Measurements from ENCODE around the gene LSM7. TPM values are rescaled to one million over a fixed set of nuclear protein-coding genes. Genes with fewer than 3 reads are reported as not detected.
A peak's percentile ranks its signal among the peaks of the same experiment; 100 is the strongest.

Gene LSM7
- total RNA-seq, 1 experiment from 2014 or later: 282 TPM

GRCh38 chr19:2274931-2275535 is 53.4 kb downstream of the LSM7 start:
- Histone ChIP-seq H3K4me1 (ENCODE audit: insufficient read depth, low read length) (peaks cover 17% of the 10 kb centered on the region; the same call in 1 of the 2 replicates), H3K27ac (ENCODE audit: low read length) (no peak overlapping the region), H3K4me3 (ENCODE audit: low read length) (no peak overlapping the region), H3K9me3 (ENCODE audit: low read length) (no peaks in the 10 kb centered on the region), H4K20me1 (ENCODE audit: low read length) (peaks cover 30% of the 10 kb centered on the region), H3K4me2 (ENCODE audit: low read length) (no peak overlapping the region), H3K9ac (ENCODE audit: low read length) (no peak overlapping the region), H3F3A (ENCODE audit: low read length, unreplicated experiment) (no peaks in the 10 kb centered on the region), H2AFZ (ENCODE audit: low read length) (no peak overlapping the region), H3K27me3 (ENCODE audit: low read length) (no peaks in the 10 kb centered on the region), H3K9me2 (replicated peaks; ENCODE audit: low read length) (no peaks in the 10 kb centered on the region), H3K36me3 (ENCODE audit: low read depth, low read length) (peaks cover 10% of the 10 kb centered on the region; the same call in 1 of the 2 replicates), H3K79me2 (ENCODE audit: low read length) (peaks cover 42% of the 10 kb centered on the region)
- CTCF ChIA-PET: no interaction called here
- TF ChIP-seq EZH2 (IDR thresholded peaks at IDR 0.05; ENCODE audit: low read length, unreplicated experiment) (no peak), CTCF (conservative IDR thresholded peaks at IDR 0.05; ENCODE audit: low read depth, low read length) (peak; percentile 56)
- no TSS peak for BruUV-seq (replicated peaks)
- POLR2A ChIA-PET (ENCODE audit: unreplicated experiment): no interaction called here
- ATAC-seq (peak; percentile 40), DNase-seq (peak; percentile 66)
- intact Hi-C loops (cut with micrococcal nuclease): loop anchor here (5.0 kb wide), 1 partner anchor 108 kb away; no protein-coding TSS in a partner anchor

GRCh38 chr19:2274185-2274711 is 54.1 kb downstream of the LSM7 start:
- CTCF ChIA-PET: no interaction called here
- no peak overlapping the region for H3K9ac ChIP-seq (ENCODE audit: low read length)
- intact Hi-C loops (cut with micrococcal nuclease): loop anchor here (5.0 kb wide), 1 partner anchor 107 kb away; no protein-coding TSS in a partner anchor
- H3K4me1 ChIP-seq (ENCODE audit: insufficient read depth, low read length): peaks cover 17% of the 10 kb centered on the region; the same call in 1 of the 2 replicates
- peaks cover 50% of the 10 kb centered on the region for H3K79me2 ChIP-seq (ENCODE audit: low read length)
- peaks cover 10% of the 10 kb centered on the region; the same call in 1 of the 2 replicates for H3K36me3 ChIP-seq (ENCODE audit: low read depth, low read length)
- no peaks in the 10 kb centered on the region for H3K9me2 ChIP-seq (replicated peaks; ENCODE audit: low read length)
- no peak overlapping the region for H3K4me3 ChIP-seq (ENCODE audit: low read length)
- H4K20me1 ChIP-seq (ENCODE audit: low read length): peaks cover 36% of the 10 kb centered on the region
- TF ChIP-seq EZH2phosphoT487 (IDR thresholded peaks at IDR 0.05; ENCODE audit: borderline replicate concordance, low read length) (no peak), EZH2 (IDR thresholded peaks at IDR 0.05; ENCODE audit: low read length, unreplicated experiment) (no peak), CTCF (conservative IDR thresholded peaks at IDR 0.05; ENCODE audit: low read depth, low read length) (no peak)
- ATAC-seq (no peak), DNase-seq (no peak)
- peak overlapping the region; percentile 93; the same call in 1 of the 2 replicates for H3K4me2 ChIP-seq (ENCODE audit: low read length)
- H2AFZ ChIP-seq (ENCODE audit: low read length): no peak overlapping the region
- no TSS peak for BruUV-seq (replicated peaks)
- no peaks in the 10 kb centered on the region for H3F3A ChIP-seq (ENCODE audit: low read length, unreplicated experiment)
- H3K27ac ChIP-seq (ENCODE audit: low read length): no peak overlapping the region
- no peaks in the 10 kb centered on the region for H3K27me3 ChIP-seq (ENCODE audit: low read length)
- H3K9me3 ChIP-seq (ENCODE audit: low read length): no peaks in the 10 kb centered on the region
- POLR2A ChIA-PET (ENCODE audit: unreplicated experiment): no interaction called here

Data from PC-3 (cell line).